ENCODE measurements around the gene OR2V2. TPM values are rescaled to one million over a fixed set of nuclear protein-coding genes. Genes with fewer than 3 reads are reported as not detected.

The OR2V2 gene
- total RNA-seq, 1 experiment from 2014 or later: not detected

DNA sequence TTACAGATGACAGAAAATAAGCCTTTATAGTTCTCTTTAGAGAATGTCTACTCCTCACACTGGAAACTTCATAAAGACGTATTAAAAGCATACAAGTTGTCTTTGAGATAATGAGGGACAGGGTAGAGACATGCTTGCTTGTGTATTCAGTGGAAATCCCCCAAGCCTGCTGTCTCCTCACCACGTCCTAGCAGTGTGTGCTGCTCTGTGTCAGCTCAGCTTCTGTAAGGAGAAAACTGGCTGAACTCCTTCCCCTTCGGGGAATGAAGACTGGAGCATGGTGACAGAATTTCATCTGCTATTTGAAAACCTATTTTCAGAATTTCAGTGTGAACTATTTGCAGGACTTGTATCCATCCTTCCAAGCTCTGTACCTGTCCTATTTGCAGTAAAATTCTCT is 9.4 kb downstream of the OR2V2 start:
- BruUV-seq (replicated peaks): no TSS peak
- intact Hi-C loops (cut with micrococcal nuclease; ENCODE audit: unreplicated experiment): loop anchor here (10.0 kb wide), 2 partner anchors 292 to 372 kb away; partner anchors contain the start of gene ZFP62
- ChIA-PET CTCF (no interaction called here), POLR2A (ENCODE audit: low non-redundant PET) (no interaction called here)
- H3K27me3 ChIP-seq (replicated peaks; ENCODE audit: insufficient read depth, low read depth, low read length, poor library complexity): peaks cover 3% of the 10 kb centered on the region
- TF ChIP-seq, protein P1, sequence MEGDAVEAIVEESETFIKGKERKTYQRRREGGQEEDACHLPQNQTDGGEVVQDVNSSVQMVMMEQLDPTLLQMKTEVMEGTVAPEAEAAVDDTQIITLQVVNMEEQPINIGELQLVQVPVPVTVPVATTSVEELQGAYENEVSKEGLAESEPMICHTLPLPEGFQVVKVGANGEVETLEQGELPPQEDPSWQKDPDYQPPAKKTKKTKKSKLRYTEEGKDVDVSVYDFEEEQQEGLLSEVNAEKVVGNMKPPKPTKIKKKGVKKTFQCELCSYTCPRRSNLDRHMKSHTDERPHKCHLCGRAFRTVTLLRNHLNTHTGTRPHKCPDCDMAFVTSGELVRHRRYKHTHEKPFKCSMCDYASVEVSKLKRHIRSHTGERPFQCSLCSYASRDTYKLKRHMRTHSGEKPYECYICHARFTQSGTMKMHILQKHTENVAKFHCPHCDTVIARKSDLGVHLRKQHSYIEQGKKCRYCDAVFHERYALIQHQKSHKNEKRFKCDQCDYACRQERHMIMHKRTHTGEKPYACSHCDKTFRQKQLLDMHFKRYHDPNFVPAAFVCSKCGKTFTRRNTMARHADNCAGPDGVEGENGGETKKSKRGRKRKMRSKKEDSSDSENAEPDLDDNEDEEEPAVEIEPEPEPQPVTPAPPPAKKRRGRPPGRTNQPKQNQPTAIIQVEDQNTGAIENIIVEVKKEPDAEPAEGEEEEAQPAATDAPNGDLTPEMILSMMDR (conservative IDR thresholded peaks at IDR 0.05; ENCODE audit: low read depth, low read length): no peak
- no peak for TF ChIP-seq EZH2 (IDR thresholded peaks at IDR 0.05; ENCODE audit: borderline replicate concordance, low read depth, low read length, poor library complexity, severe bottlenecking)
- no peaks in the 10 kb centered on the region for H3K9me3 ChIP-seq (ENCODE audit: low read depth, low read length, poor library complexity, severe bottlenecking)
- H3K4me3 ChIP-seq (ENCODE audit: low read depth, low read length, poor library complexity, severe bottlenecking): no peak overlapping the region
- no peak overlapping the region for H3K27ac ChIP-seq (ENCODE audit: low read depth, low read length, poor library complexity, severe bottlenecking)
- peaks cover 4% of the 10 kb centered on the region for H3K4me1 ChIP-seq (ENCODE audit: insufficient read depth, low read length, poor library complexity, severe bottlenecking)
- H3K36me3 ChIP-seq (ENCODE audit: insufficient read depth, low read length, poor library complexity, severe bottlenecking): no peaks in the 10 kb centered on the region
- no peak for DNase-seq (ENCODE audit: low spot score)

DNA sequence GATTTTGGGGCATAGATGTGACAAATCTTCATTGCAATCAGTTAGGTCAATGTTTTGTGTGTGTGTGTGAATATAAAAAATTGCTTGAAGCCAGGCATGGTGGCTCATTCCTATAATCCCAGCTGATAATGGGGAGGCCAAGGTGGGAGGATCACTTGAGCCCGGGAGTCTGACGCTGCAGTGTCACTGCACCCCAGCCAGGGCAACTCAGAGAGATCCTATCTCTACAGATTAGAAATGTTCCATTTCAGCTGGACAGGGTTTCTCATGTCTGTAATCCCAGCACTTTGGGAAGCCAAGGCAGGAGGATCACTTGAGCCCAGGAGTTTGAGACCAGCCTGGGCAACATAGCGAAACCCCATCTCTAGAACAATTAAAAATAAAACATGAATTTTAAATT is 11.5 kb downstream of the OR2V2 start:
- no peak overlapping the region for H3K4me3 ChIP-seq (ENCODE audit: low read depth, low read length, poor library complexity, severe bottlenecking)
- no peaks in the 10 kb centered on the region for H3K9me3 ChIP-seq (ENCODE audit: low read depth, low read length, poor library complexity, severe bottlenecking)
- POLR2A ChIA-PET (ENCODE audit: low non-redundant PET): no interaction called here
- no peak overlapping the region for H3K27ac ChIP-seq (ENCODE audit: low read depth, low read length, poor library complexity, severe bottlenecking)
- no peak for DNase-seq (ENCODE audit: low spot score)
- no peaks in the 10 kb centered on the region for H3K36me3 ChIP-seq (ENCODE audit: insufficient read depth, low read length, poor library complexity, severe bottlenecking)
- no TSS peak for BruUV-seq (replicated peaks)
- H3K4me1 ChIP-seq (ENCODE audit: insufficient read depth, low read length, poor library complexity, severe bottlenecking): peaks cover 4% of the 10 kb centered on the region
- intact Hi-C loops (cut with micrococcal nuclease; ENCODE audit: unreplicated experiment): loop anchor here (10.0 kb wide), 2 partner anchors 294 to 374 kb away; partner anchors contain the start of gene ZFP62
- TF ChIP-seq, protein P1 (conservative IDR thresholded peaks at IDR 0.05; ENCODE audit: low read depth, low read length): no peak
- TF ChIP-seq EZH2 (IDR thresholded peaks at IDR 0.05; ENCODE audit: borderline replicate concordance, low read depth, low read length, poor library complexity, severe bottlenecking): no peak
- CTCF ChIA-PET: no interaction called here
- H3K27me3 ChIP-seq (replicated peaks; ENCODE audit: insufficient read depth, low read depth, low read length, poor library complexity): peaks cover 3% of the 10 kb centered on the region

DNA sequence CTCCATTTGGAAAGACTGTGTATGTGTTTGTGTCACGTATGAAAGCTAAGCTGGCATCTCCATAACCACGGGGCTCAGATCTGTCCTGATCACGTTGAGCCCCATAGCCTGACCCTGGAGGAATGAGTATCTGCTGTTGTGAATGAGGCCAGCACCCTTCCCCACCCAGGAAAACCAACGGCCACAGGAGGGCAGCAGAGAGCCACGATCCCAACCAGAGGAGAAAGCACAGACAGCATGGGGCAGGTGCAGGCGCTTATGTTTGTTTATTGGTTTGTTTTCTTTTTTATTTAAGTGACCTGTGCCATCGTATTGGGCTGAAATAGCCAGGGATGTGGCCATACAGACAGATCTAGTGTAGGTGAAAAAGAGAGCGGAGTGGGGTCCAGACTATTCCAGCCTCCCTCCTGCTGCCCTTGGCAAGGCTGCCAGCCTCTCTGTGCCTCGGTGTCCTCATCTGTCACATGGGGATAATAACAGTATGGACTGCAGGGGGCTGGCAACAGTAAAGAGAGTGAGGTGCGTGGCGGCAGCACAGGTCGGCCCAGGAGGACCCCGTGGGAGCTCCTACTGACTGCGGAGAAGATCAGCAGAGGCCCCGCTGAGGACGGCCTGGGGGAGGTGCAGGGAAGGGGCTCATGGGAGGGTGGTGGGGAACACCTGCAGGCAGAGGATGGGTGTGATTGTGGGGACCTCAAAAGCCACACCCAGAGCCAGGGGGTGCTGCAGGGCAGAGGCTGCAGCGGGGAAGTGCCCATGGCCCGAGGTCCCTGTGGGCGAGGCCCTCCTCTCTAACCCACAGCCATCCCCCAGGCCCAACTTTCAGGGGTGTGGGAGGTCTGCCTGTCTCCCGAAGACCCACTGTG is 12.1 kb downstream of the OR2V2 start:
- no TSS peak for BruUV-seq (replicated peaks)

More for the DNA sequence above, 12.1 kb downstream of the OR2V2 start:
- ChIA-PET CTCF (no interaction called here), POLR2A (ENCODE audit: low non-redundant PET) (no interaction called here)
- intact Hi-C loops (cut with micrococcal nuclease; ENCODE audit: unreplicated experiment): loop anchor here (10.0 kb wide), 2 partner anchors 295 to 375 kb away; partner anchors contain the start of gene ZFP62
- Histone ChIP-seq H3K27me3 (replicated peaks; ENCODE audit: insufficient read depth, low read depth, low read length, poor library complexity) (peaks cover 3% of the 10 kb centered on the region), H3K4me1 (ENCODE audit: insufficient read depth, low read length, poor library complexity, severe bottlenecking) (peaks cover 4% of the 10 kb centered on the region), H3K4me3 (ENCODE audit: low read depth, low read length, poor library complexity, severe bottlenecking) (no peak overlapping the region), H3K27ac (ENCODE audit: low read depth, low read length, poor library complexity, severe bottlenecking) (peak overlapping the region; percentile 90), H3K9me3 (ENCODE audit: low read depth, low read length, poor library complexity, severe bottlenecking) (no peaks in the 10 kb centered on the region), H3K36me3 (ENCODE audit: insufficient read depth, low read length, poor library complexity, severe bottlenecking) (no peaks in the 10 kb centered on the region)
- TF ChIP-seq, protein P1 (conservative IDR thresholded peaks at IDR 0.05; ENCODE audit: low read depth, low read length): peak; percentile 80
- TF ChIP-seq EZH2 (IDR thresholded peaks at IDR 0.05; ENCODE audit: borderline replicate concordance, low read depth, low read length, poor library complexity, severe bottlenecking): no peak
- peak; percentile 84 for DNase-seq (ENCODE audit: low spot score)
